PC-9 (cell line): Measurements from ENCODE around the gene STK10. TPM values are rescaled to one million over a fixed set of nuclear protein-coding genes. Genes with fewer than 3 reads are reported as not detected.

Experiments
- BruUV-seq: library from RNA; stranded (reverse); fragments of 400-500 nt; replicated peaks from 2 replicates; lab custom pipeline; 2021; lab: Mats Ljungman, UMichigan
- CTCF ChIA-PET: fragments of 300-600 bp; sonication (Branson Sonifier 250); formaldehyde crosslinking; loops from one replicate; lab custom pipeline; 2022; ENCODE audit warnings: antibody characterized with exemption; lab: Charles Lee
- POLR2A ChIA-PET: fragments of 300-600 bp; sonication (Branson Sonifier 250); formaldehyde crosslinking; loops from one replicate; lab custom pipeline; 2022; ENCODE audit warnings: antibody characterized with exemption; ENCODE audit not compliant: unreplicated experiment; lab: Charles Lee
- DNase-seq, 2 experiments: peaks; one replicate each; pipeline versions ENCODE4 v3.0.0 to v3.0.0-alpha.2; 2015 to 2022; ENCODE audit warnings: mixed read lengths in 1 of 2
- H2AFZ ChIP-seq: fragments of 200-600 bp; sonication (generic); 2 replicates; pipeline ENCODE4 v1.8.1; 2017; ENCODE audit warnings: antibody characterized with exemption
- H3F3A ChIP-seq: fragments of 200-600 bp; sonication (generic); 2 replicates; pipeline ENCODE4 v1.8.1; 2017; ENCODE audit warnings: antibody characterized with exemption, mild to moderate bottlenecking, low read depth; ENCODE audit not compliant: insufficient read depth
- H3K27ac ChIP-seq: fragments of 200-600 bp; sonication (generic); 2 replicates; pipeline ENCODE4 v1.6.1; 2016; ENCODE audit warnings: mixed run types
- H3K27me3 ChIP-seq: fragments of 200-600 bp; sonication (generic); 2 replicates; pipeline ENCODE4 v1.6.1; 2016; ENCODE audit warnings: low read depth, mixed run types; ENCODE audit not compliant: insufficient read depth
- H3K36me3 ChIP-seq: fragments of 200-600 bp; sonication (generic); 2 replicates; pipeline ENCODE4 v1.6.1; 2016; ENCODE audit warnings: low read depth, mixed run types
- H3K4me1 ChIP-seq: fragments of 200-600 bp; sonication (generic); replicated peaks from 2 replicates; pipeline ENCODE4 v1.6.1; 2016; ENCODE audit warnings: mixed run types; ENCODE audit not compliant: insufficient read depth
- H3K4me2 ChIP-seq: fragments of 200-600 bp; sonication (generic); 2 replicates; pipeline ENCODE4 v1.6.1; 2017; ENCODE audit warnings: mixed run types
- H3K4me3 ChIP-seq: fragments of 200-600 bp; sonication (generic); 2 replicates; pipeline ENCODE4 v1.6.1; 2016; ENCODE audit warnings: mixed run types
- H3K79me2 ChIP-seq: fragments of 200-600 bp; sonication (generic); 2 replicates; pipeline ENCODE4 v1.6.1; 2017; ENCODE audit warnings: low read depth, mixed run types
- H3K9me2 ChIP-seq: fragments of 200-600 bp; sonication (generic); 2 replicates; pipeline ENCODE4 v1.8.1; 2017; ENCODE audit warnings: mild to moderate bottlenecking; ENCODE audit not compliant: insufficient read depth
- H3K9me3 ChIP-seq: fragments of 200-600 bp; sonication (generic); 2 replicates; pipeline ENCODE4 v1.8.1; 2016; ENCODE audit warnings: low read depth; ENCODE audit not compliant: insufficient read depth
- H4K20me1 ChIP-seq: fragments of 200-600 bp; sonication (generic); 2 replicates; pipeline ENCODE4 v1.8.1; 2017; ENCODE audit not compliant: insufficient read depth
- CTCF ChIP-seq: fragments of 200-600 bp; sonication (generic); conservative IDR thresholded peaks from 2 replicates; pipeline ENCODE4 v1.6.1; 2017; ENCODE audit warnings: mixed run types, antibody characterized with exemption, mild to moderate bottlenecking, moderate library complexity
- EZH2 ChIP-seq: fragments of 200-600 bp; sonication (generic); IDR thresholded peaks from 2 replicates; pipeline ENCODE4 v1.8.0; 2017; ENCODE audit warnings: antibody characterized with exemption, low read depth
- intact Hi-C: fragments of 100-400 bp; cut with micrococcal nuclease; formaldehyde crosslinking; loops from one replicate; pipeline ENCODE4 v1.10.0; 2022; ENCODE audit not compliant: unreplicated experiment
- total RNA-seq: library from RNA; stranded (reverse); gene quantifications from 2 replicates; pipeline ENCODE4 v1.2.3, GENCODE V29; 2021

The STK10 gene
- total RNA-seq, 1 experiment from 2014 or later, result 31.5 TPM

- Histone ChIP-seq H3K9me3 (no peaks in the 10 kb centered on the region), H3K9me2 (no peaks in the 10 kb centered on the region), H3F3A (peaks cover 15% of the 10 kb centered on the region), H3K79me2 (no peaks in the 10 kb centered on the region), H3K27me3 (no peaks in the 10 kb centered on the region), H4K20me1 (no peaks in the 10 kb centered on the region; the same call in 1 of the 2 replicates), H3K4me1 (peaks cover 12% of the 10 kb centered on the region), H3K4me3 (no peak overlapping the region), H3K36me3 (no peaks in the 10 kb centered on the region), H3K4me2 (no peak overlapping the region), H2AFZ (no peak overlapping the region), H3K27ac (no peak overlapping the region)
- intact Hi-C loops, result no loop called here
- POLR2A ChIA-PET, result no interaction called here
- CTCF ChIA-PET, result no interaction called here
- DNase-seq, result no peak
- TF ChIP-seq CTCF (no peak), EZH2 (no peak)
- no TSS peak for BruUV-seq
These were observed 76.2 kb downstream of the STK10 start for GRCh38 chr5:172111852-172112225.

DNA sequence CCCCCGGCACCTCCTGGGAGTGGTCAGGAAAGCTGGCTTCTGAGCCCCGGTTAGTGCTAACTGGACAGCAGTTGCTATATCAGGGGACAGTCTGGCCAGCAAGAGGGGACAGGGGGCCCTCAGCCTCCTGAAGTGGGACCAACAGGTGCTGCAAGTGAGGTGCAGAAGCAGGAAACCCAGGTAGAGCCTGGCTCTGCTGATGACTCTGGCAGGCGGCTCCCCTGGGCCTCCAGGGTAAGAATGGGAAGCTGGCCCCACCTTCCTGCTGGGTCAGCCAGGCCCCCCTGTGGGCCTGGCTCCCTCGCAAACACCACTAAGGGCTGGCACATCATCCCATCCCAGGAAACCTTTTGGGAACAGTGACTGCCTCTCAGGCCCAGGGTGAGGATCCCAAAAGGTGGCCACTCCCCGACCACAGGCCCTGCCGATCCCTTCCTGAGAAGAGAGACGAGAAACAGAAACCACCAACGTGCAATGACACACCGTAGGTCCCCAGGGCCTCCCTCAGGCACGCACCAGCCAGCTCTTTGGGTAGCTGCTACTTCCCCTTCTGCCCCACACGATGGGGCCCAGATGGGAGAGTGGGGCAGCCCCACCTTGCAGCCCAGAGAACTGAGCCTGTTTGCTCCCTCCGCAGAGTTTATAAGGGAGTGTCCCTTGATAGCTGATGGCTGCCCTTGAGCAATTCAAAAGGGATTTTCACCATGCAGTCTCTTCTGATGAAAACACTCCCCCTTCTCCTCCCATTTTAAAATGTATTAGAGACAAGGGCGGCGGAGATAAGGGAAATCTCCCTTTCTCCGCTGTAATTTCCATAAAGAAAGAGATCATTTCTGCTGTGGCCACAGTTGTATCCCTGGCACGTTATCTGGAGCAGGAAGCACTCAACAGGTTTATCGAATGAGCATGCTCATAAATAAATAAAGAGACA, 76.8 kb downstream of the STK10 start:
- no peak for TF ChIP-seq EZH2
- TF ChIP-seq CTCF, result no peak
- intact Hi-C loops, result no loop called here
- peak in 1 of 2 experiments; percentile 42 for DNase-seq
- Histone ChIP-seq H3K27me3 (no peaks in the 10 kb centered on the region), H3K4me3 (no peak overlapping the region), H3K79me2 (no peaks in the 10 kb centered on the region), H3K9me2 (no peaks in the 10 kb centered on the region), H3K4me2 (no peak overlapping the region), H3K36me3 (no peaks in the 10 kb centered on the region), H3K27ac (no peak overlapping the region), H4K20me1 (no peaks in the 10 kb centered on the region; the same call in 1 of the 2 replicates), H3F3A (peaks cover 15% of the 10 kb centered on the region), H3K4me1 (peaks cover 16% of the 10 kb centered on the region), H2AFZ (no peak overlapping the region), H3K9me3 (no peaks in the 10 kb centered on the region)
- CTCF ChIA-PET, result interaction anchor here (0.7 to 1.1 kb wide), 3 partner anchors 77 to 182 kb away, joined by 4 to 6 read pairs (median 5); partner anchors contain the start of gene STK10
- no TSS peak for BruUV-seq
- POLR2A ChIA-PET, result interaction anchor here (0.6 kb wide), 2 partner anchors 75 to 103 kb away, joined by 3 to 6 read pairs; no protein-coding TSS in a partner anchor

- DNase-seq, result no peak
- H2AFZ ChIP-seq, result no peak overlapping the region
- no TSS peak for BruUV-seq
- no peak overlapping the region for H3K4me2 ChIP-seq
- H3K9me2 ChIP-seq, result no peaks in the 10 kb centered on the region
- ChIA-PET POLR2A (interaction anchor here (0.6 kb wide), 1 partner anchor 103 kb away, joined by 3 read pairs; no protein-coding TSS in a partner anchor), CTCF (interaction anchor here (0.8 to 1.1 kb wide), 2 partner anchors 181 to 183 kb away, joined by 4 to 5 read pairs; no protein-coding TSS in a partner anchor)
- no peaks in the 10 kb centered on the region for H3K9me3 ChIP-seq
- H4K20me1 ChIP-seq, result no peaks in the 10 kb centered on the region; the same call in 1 of the 2 replicates
- intact Hi-C loops, result no loop called here
- H3F3A ChIP-seq, result peaks cover 15% of the 10 kb centered on the region
- H3K79me2 ChIP-seq, result no peaks in the 10 kb centered on the region
- no peaks in the 10 kb centered on the region for H3K27me3 ChIP-seq
- no peak overlapping the region for H3K4me3 ChIP-seq
- no peak for TF ChIP-seq EZH2
- TF ChIP-seq CTCF, result no peak
- H3K4me1 ChIP-seq, result peaks cover 16% of the 10 kb centered on the region
- H3K27ac ChIP-seq, result no peak overlapping the region
- H3K36me3 ChIP-seq, result no peaks in the 10 kb centered on the region
These were observed 77.7 kb downstream of the STK10 start for GRCh38 chr5:172110260-172110815.
